DOHH2 (cell line): ENCODE measurements around the gene ZDHHC1.

ENCODE experiments used
- H3F3A ChIP-seq: fragments of 200-600 bp; sonication (generic), shearing (Covaris generic); 2 replicates; pipeline ENCODE4 v1.6.0; 2016; ENCODE audit warnings: antibody characterized with exemption, mild to moderate bottlenecking; ENCODE audit not compliant: control insufficient read depth, insufficient read depth
- H3K27ac ChIP-seq: fragments of 200-600 bp; sonication (generic); 2 replicates; pipeline ENCODE4 v1.5.1; 2014; ENCODE audit warnings: low read depth, mild to moderate bottlenecking, low read length, moderate library complexity
- H3K27me3 ChIP-seq: fragments of 200-600 bp; sonication (generic); 2 replicates; pipeline ENCODE4 v1.6.1; 2014; ENCODE audit warnings: mild to moderate bottlenecking, low read length, mixed read lengths; ENCODE audit not compliant: control insufficient read depth
- H3K36me3 ChIP-seq: fragments of 200-600 bp; sonication (generic); 2 replicates; pipeline ENCODE4 v1.6.1; 2014; ENCODE audit warnings: mild to moderate bottlenecking, low read length, moderate library complexity, mixed read lengths; ENCODE audit not compliant: control insufficient read depth
- H3K4me1 ChIP-seq: fragments of 200-600 bp; sonication (generic); 2 replicates; pipeline ENCODE4 v1.6.1; 2014; ENCODE audit warnings: mild to moderate bottlenecking, low read length, mixed read lengths; ENCODE audit not compliant: control insufficient read depth
- H3K4me2 ChIP-seq: fragments of 200-600 bp; sonication (generic); 2 replicates; pipeline ENCODE4 v1.6.0; 2014; ENCODE audit warnings: mild to moderate bottlenecking, low read length, moderate library complexity
- H3K4me3 ChIP-seq: fragments of 200-600 bp; sonication (generic); 2 replicates; pipeline ENCODE4 v1.5.1; 2014; ENCODE audit warnings: mild to moderate bottlenecking, low read length, mixed read lengths
- H3K79me2 ChIP-seq: fragments of 200-600 bp; sonication (generic); 2 replicates; pipeline ENCODE4 v1.6.1; 2014; ENCODE audit warnings: mild to moderate bottlenecking, low read length, mixed read lengths; ENCODE audit not compliant: control insufficient read depth
- H3K9me2 ChIP-seq: fragments of 200-600 bp; sonication (generic); replicated peaks from 2 replicates; pipeline ENCODE4 v1.6.1; 2014; ENCODE audit warnings: mild to moderate bottlenecking, low read length, mixed read lengths; ENCODE audit not compliant: control insufficient read depth
- H3K9me3 ChIP-seq: fragments of 200-600 bp; sonication (generic); 2 replicates; pipeline ENCODE4 v1.6.1; 2014; ENCODE audit warnings: antibody characterized with exemption, low read length, mixed read lengths; ENCODE audit not compliant: control insufficient read depth, insufficient read depth
- H4K20me1 ChIP-seq: fragments of 200-600 bp; sonication (generic); 2 replicates; pipeline ENCODE4 v1.6.0; 2014; ENCODE audit warnings: low read depth, mild to moderate bottlenecking, antibody characterized with exemption, low read length, moderate library complexity; ENCODE audit not compliant: control insufficient read depth, insufficient read depth
- CTCF ChIP-seq: fragments of 200-600 bp; sonication (generic); IDR thresholded peaks from one replicate; pipeline ENCODE4 v1.5.1; 2014; ENCODE audit warnings: antibody characterized with exemption, mild to moderate bottlenecking, low read depth, low read length; ENCODE audit not compliant: poor library complexity, severe bottlenecking
- EZH2phosphoT487 ChIP-seq: fragments of 200-600 bp; sonication (generic); IDR thresholded peaks from 2 replicates; pipeline ENCODE4 v1.6.1; 2017; ENCODE audit warnings: borderline replicate concordance, mild to moderate bottlenecking, antibody characterized with exemption, low read length, moderate library complexity, mixed read lengths

ZDHHC1 gene

GRCh38 chr16:67391424-67392300 is 24.6 kb downstream of the ZDHHC1 start:
- H3K27me3 ChIP-seq = peaks cover 28% of the 10 kb centered on the region
- no peaks in the 10 kb centered on the region for H3K9me2 ChIP-seq
- no peaks in the 10 kb centered on the region for H3K79me2 ChIP-seq
- TF ChIP-seq CTCF = no peak
- TF ChIP-seq EZH2phosphoT487 = no peak
- no peaks in the 10 kb centered on the region for H4K20me1 ChIP-seq
- H3K9me3 ChIP-seq = no peaks in the 10 kb centered on the region
- H3K27ac ChIP-seq = no peak overlapping the region
- H3K36me3 ChIP-seq = no peaks in the 10 kb centered on the region
- no peak overlapping the region for H3K4me2 ChIP-seq
- no peaks in the 10 kb centered on the region for H3K4me1 ChIP-seq
- no peak overlapping the region for H3K4me3 ChIP-seq
- H3F3A ChIP-seq = no peaks in the 10 kb centered on the region

GRCh38 chr16:67390816-67391423 is 25.4 kb downstream of the ZDHHC1 start:
- TF ChIP-seq CTCF = no peak
- no peak for TF ChIP-seq EZH2phosphoT487
- Histone ChIP-seq H4K20me1 (no peaks in the 10 kb centered on the region), H3K9me3 (no peaks in the 10 kb centered on the region), H3K27me3 (peaks cover 27% of the 10 kb centered on the region), H3F3A (no peaks in the 10 kb centered on the region), H3K36me3 (no peaks in the 10 kb centered on the region), H3K9me2 (no peaks in the 10 kb centered on the region), H3K4me2 (no peak overlapping the region), H3K27ac (no peak overlapping the region), H3K79me2 (no peaks in the 10 kb centered on the region), H3K4me3 (no peak overlapping the region), H3K4me1 (no peaks in the 10 kb centered on the region)

- Histone ChIP-seq H4K20me1 (no peaks in the 10 kb centered on the region), H3K9me2 (no peaks in the 10 kb centered on the region), H3K4me2 (no peak overlapping the region), H3K4me3 (no peak overlapping the region), H3K4me1 (no peaks in the 10 kb centered on the region), H3K79me2 (no peaks in the 10 kb centered on the region), H3K27ac (no peak overlapping the region), H3K9me3 (no peaks in the 10 kb centered on the region), H3F3A (no peaks in the 10 kb centered on the region), H3K36me3 (no peaks in the 10 kb centered on the region), H3K27me3 (peaks cover 26% of the 10 kb centered on the region)
- no peak for TF ChIP-seq CTCF
- TF ChIP-seq EZH2phosphoT487 = no peak
Measured at GRCh38 chr16:67389911-67390815, 26.1 kb downstream of the ZDHHC1 start.
